Spleen (tissue), 7 donors: Measurements from ENCODE around the gene VRK3.

ENCODE experiments used
- POLR2A ChIP-seq, 3 donors: fragments of 450-650 bp; IDR thresholded peaks; one replicate each; pipeline ENCODE4 v1.5.1; 2017; ENCODE audit warnings: antibody characterized with exemption in 3 of 3, mild to moderate bottlenecking in 1 of 3
- POLR2AphosphoS5 ChIP-seq, 3 donors: sonication (generic); formaldehyde crosslinking; IDR thresholded peaks; one replicate each; pipeline ENCODE4 v1.5.1; 2017; ENCODE audit warnings: antibody characterized with exemption in 3 of 3
- TF ChIP-seq, protein P1 (sequence below), 11 experiments: fragments of 200-600 bp in 7 of 11; fragments of 450-650 bp in 4 of 11; sonication (generic) in 4 of 11; IDR thresholded peaks in 8 of 11; conservative IDR thresholded peaks in 3 of 11; 1 replicate in 7 of 11; 2 replicates in 4 of 11; pipeline versions ENCODE4 v1.4.0 to v1.8.0; 2016 to 2021; ENCODE audit warnings: antibody characterized with exemption in 11 of 11, inconsistent platforms in 4 of 11, mild to moderate bottlenecking in 1 of 11
- donor health status: DM: no; HTN: no; CAD: no; lungs with moderate emphysema.
- donor health status: DM: no; HTN: no; CAD: no.
- donor health status: DM: no; HTN: no; CAD: no.

GRCh38 chr19:49939721-49940481 is 85.3 kb downstream of the VRK3 start:
- TF ChIP-seq, protein P1, sequence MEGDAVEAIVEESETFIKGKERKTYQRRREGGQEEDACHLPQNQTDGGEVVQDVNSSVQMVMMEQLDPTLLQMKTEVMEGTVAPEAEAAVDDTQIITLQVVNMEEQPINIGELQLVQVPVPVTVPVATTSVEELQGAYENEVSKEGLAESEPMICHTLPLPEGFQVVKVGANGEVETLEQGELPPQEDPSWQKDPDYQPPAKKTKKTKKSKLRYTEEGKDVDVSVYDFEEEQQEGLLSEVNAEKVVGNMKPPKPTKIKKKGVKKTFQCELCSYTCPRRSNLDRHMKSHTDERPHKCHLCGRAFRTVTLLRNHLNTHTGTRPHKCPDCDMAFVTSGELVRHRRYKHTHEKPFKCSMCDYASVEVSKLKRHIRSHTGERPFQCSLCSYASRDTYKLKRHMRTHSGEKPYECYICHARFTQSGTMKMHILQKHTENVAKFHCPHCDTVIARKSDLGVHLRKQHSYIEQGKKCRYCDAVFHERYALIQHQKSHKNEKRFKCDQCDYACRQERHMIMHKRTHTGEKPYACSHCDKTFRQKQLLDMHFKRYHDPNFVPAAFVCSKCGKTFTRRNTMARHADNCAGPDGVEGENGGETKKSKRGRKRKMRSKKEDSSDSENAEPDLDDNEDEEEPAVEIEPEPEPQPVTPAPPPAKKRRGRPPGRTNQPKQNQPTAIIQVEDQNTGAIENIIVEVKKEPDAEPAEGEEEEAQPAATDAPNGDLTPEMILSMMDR (IDR thresholded peaks at IDR 0.05 in 8 of 11, conservative IDR thresholded peaks at IDR 0.05 in 3 of 11) = no peak
- no peak for TF ChIP-seq POLR2A (IDR thresholded peaks at IDR 0.05)
- TF ChIP-seq POLR2AphosphoS5 (IDR thresholded peaks at IDR 0.05) = peak in 2 of 3 donors; percentile 41 to 48
